Natural killer cell (primary cell): ENCODE results near the gene DISP2. TPM values are rescaled to one million over a fixed set of nuclear protein-coding genes. Genes with fewer than 3 reads are reported as not detected.

Experiments
- ATAC-seq, 3 donors: fragments of 150-1000 bp in 2 of 3; fragments of 200-7000 bp in 1 of 3; cut with Tn5 transposase; 1 replicate in 1 of 3; 2 replicates in 2 of 3; pipeline ENCODE4 v1.10.0; 2021; ENCODE audit warnings: mild to moderate bottlenecking in 2 of 3, moderate library complexity in 2 of 3
- DNase-seq, 2 donors: peaks; one replicate each; pipeline versions ENCODE4 v3.0.0 to v3.0.0-alpha.2; 2013 to 2021; ENCODE audit warnings: mixed read lengths in 1 of 2
- H3K27ac ChIP-seq: one replicate; pipeline ENCODE4 v1.5.1; 2013; ENCODE audit warnings: mild to moderate bottlenecking, low read length
- H3K27me3 ChIP-seq: one replicate; pipeline ENCODE4 v1.6.1; 2013; ENCODE audit warnings: low read length; ENCODE audit not compliant: control insufficient read depth, insufficient read depth
- H3K36me3 ChIP-seq: one replicate; pipeline ENCODE4 v1.6.1; 2013; ENCODE audit warnings: low read length; ENCODE audit not compliant: control insufficient read depth, insufficient read depth
- H3K4me1 ChIP-seq: one replicate; pipeline ENCODE4 v1.6.1; 2013; ENCODE audit warnings: low read length; ENCODE audit not compliant: control insufficient read depth, insufficient read depth
- H3K4me3 ChIP-seq: one replicate; pipeline ENCODE4 v1.5.1; 2013; ENCODE audit warnings: low read length
- H3K9me3 ChIP-seq: one replicate; pipeline ENCODE4 v1.6.1; 2013; ENCODE audit warnings: low read length; ENCODE audit not compliant: control insufficient read depth, insufficient read depth
- H3K27ac Mint-ChIP-seq, 2 donors: one replicate each; pipeline ENCODE4 v1.8.0; 2022; ENCODE audit warnings: mild to moderate bottlenecking in 2 of 2, mixed read lengths in 2 of 2, moderate library complexity in 1 of 2
- H3K27me3 Mint-ChIP-seq, 2 donors: one replicate each; pipeline ENCODE4 v1.8.0; 2022; ENCODE audit warnings: low read depth in 2 of 2, mixed read lengths in 2 of 2
- H3K36me3 Mint-ChIP-seq: one replicate; pipeline ENCODE4 v1.8.0; 2022; ENCODE audit warnings: mixed read lengths
- H3K4me1 Mint-ChIP-seq, 2 donors: one replicate each; pipeline ENCODE4 v1.8.0; 2022; ENCODE audit warnings: mixed read lengths in 2 of 2
- H3K4me3 Mint-ChIP-seq: one replicate; pipeline ENCODE4 v1.8.0; 2022; ENCODE audit warnings: mild to moderate bottlenecking, moderate library complexity, mixed read lengths
- H3K9me3 Mint-ChIP-seq, 2 donors: one replicate each; pipeline ENCODE4 v1.8.0; 2022; ENCODE audit warnings: mixed read lengths in 2 of 2
- CTCF ChIP-seq: fragments of 200-600 bp; IDR thresholded peaks from one replicate; pipeline ENCODE4 v1.8.0; 2022; ENCODE audit warnings: antibody characterized with exemption
- WGBS: methylation state at CpG from one replicate; pipeline ENCODE4 v1.1.7; 2013; ENCODE audit warnings: missing lambda C conversion rate; ENCODE audit not compliant: insufficient coverage; 5-methylcytosine and 5-hydroxymethylcytosine counted together
- intact Hi-C: fragments of 100-400 bp; cut with micrococcal nuclease; formaldehyde crosslinking; loops from one replicate; pipeline ENCODE4 v1.14.2; 2022
- total RNA-seq, 4 donors: library from RNA; stranded (reverse); fragments of 120-200 nt in 1 of 4; gene quantifications; one replicate each; pipeline versions ENCODE4 v1.2.3 to v1.2.4, GENCODE V29; 2013 to 2022

DISP2 gene
- total RNA-seq, 3 donors from 2014 or later (not counting 1 experiment from before 2014, with no cell fraction given): 0.20 to 1.0 (median 0.26) TPM

- Mint-ChIP-seq H3K27me3 (no peaks in the 10 kb centered on the region), H3K4me1 (peaks cover 18 to 38% of the 10 kb centered on the region in 2 donors), H3K9me3 (no peaks in the 10 kb centered on the region), H3K36me3 (no peaks in the 10 kb centered on the region), H3K27ac (peak overlapping the region in 1 of 2 donors; percentile 45), H3K4me3 (no peak overlapping the region)
- intact Hi-C loops: no loop called here
- WGBS: 95% methylated on average over 5 of the region's 5 CpGs
- Histone ChIP-seq H3K27me3 (no peaks in the 10 kb centered on the region), H3K4me3 (no peak overlapping the region), H3K27ac (no peak overlapping the region), H3K36me3 (no peaks in the 10 kb centered on the region), H3K4me1 (peaks cover 31% of the 10 kb centered on the region), H3K9me3 (no peaks in the 10 kb centered on the region)
- DNase-seq (no peak), ATAC-seq (no peak)
- TF ChIP-seq CTCF: no peak
Measured at GRCh38 chr15:40365016-40365415, 7.0 kb downstream of the DISP2 start.

DNA sequence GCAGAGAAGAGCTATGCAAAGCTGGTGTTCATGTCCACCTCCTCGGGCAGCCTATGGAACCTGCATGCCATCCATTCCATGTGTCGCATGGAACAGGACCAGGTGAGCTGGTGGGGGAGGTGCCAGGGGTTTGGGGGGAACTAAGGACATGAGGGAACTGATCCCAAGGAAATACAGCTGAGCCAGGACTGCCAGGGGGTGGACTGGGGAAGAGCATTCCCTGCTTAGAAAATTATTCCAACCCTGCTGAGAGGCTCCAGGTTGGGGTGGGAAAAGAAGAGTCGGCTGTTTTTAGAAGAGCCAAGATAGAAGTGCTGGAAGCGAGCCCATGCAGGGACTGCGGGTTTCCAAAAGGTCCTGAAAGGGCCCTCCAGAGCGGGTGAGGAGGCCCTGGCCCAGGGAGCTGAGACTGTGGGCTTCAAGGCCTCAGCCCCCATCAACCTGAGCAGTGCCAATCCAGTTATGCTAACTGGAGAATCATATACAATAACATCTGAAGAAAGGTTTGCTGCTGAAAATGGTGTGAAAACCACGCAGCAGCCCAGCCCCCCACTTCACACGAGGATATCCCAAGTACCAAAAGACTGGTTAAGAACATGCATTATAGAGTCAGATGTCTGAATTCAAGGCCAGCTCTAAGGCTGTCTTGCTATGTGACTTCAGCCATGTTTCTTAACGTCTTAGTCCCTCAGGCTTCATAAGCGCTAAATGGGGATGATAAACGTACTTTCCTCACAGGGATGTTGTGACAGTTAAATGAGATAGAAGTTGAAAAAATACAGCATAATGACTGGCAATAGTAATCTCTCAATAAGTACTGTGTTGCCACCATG is 7.8 kb downstream of the DISP2 start:
- Mint-ChIP-seq H3K27ac (peak overlapping the region in 1 of 2 donors; percentile 45), H3K4me3 (peak overlapping the region; percentile 35), H3K9me3 (no peaks in the 10 kb centered on the region), H3K36me3 (no peaks in the 10 kb centered on the region), H3K27me3 (no peaks in the 10 kb centered on the region), H3K4me1 (peaks cover 18 to 38% of the 10 kb centered on the region in 2 donors)
- Histone ChIP-seq H3K27me3 (no peaks in the 10 kb centered on the region), H3K27ac (no peak overlapping the region), H3K4me1 (peaks cover 31% of the 10 kb centered on the region), H3K9me3 (no peaks in the 10 kb centered on the region), H3K4me3 (no peak overlapping the region), H3K36me3 (no peaks in the 10 kb centered on the region)
- 82% methylated on average over 11 of the region's 11 CpGs for WGBS
- TF ChIP-seq CTCF: no peak
- ATAC-seq (no peak), DNase-seq (no peak)
- intact Hi-C loops: no loop called here

DNA sequence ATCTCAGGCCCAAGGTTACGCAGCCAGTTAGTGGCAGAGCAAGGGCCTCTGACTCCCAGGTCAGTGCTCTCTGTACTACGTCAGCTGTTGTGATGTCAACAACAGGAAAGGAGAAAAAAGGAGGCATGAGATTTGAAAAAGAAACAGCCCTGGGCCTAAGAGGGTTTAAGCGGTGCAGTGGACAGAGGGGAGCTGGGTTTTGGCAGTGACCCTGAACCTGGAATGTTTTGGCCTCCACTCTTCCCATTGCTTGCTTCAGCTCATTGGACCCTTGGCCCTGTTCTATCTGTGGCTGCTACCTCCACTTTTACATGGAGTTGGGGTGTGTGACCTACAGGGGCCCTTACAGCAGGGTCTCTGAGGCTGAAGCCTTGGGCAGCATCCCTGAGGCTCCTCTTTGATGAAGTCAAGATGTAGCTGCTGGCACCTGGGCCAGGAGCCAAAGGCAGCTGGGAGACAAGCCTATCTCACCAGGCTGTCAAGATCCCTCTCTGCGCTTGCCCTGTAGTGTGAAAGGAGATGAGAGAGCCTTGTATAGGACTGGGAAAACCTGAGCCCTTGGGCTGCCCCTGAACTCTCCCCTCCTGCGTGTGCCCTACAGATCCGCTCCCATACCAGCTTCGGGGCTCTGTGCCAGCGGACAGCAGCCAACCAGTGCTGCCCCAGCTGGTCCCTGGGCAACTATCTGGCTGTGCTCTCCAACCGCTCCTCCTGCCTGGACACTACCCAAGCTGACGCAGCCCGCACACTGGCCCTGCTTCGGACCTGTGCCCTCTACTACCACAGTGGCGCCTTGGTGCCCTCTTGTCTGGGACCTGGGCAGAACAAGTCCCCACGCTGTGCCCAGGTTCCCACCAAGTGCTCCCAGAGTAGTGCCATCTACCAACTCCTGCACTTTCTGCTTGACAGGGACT is 8.7 kb downstream of the DISP2 start:
- WGBS: 96% methylated on average over 14 of the region's 14 CpGs
- H3K4me1 Mint-ChIP-seq: peaks cover 18 to 38% of the 10 kb centered on the region in 2 donors
- no peaks in the 10 kb centered on the region for H3K9me3 Mint-ChIP-seq
- DNase-seq (no peak), ATAC-seq (no peak)
- H3K27ac Mint-ChIP-seq: peak overlapping the region; percentile 84 to 91
- Histone ChIP-seq H3K4me1 (peaks cover 31% of the 10 kb centered on the region), H3K36me3 (no peaks in the 10 kb centered on the region), H3K4me3 (peak overlapping the region; percentile 64), H3K9me3 (no peaks in the 10 kb centered on the region), H3K27ac (no peak overlapping the region), H3K27me3 (no peaks in the 10 kb centered on the region)
- H3K36me3 Mint-ChIP-seq: no peaks in the 10 kb centered on the region
- peak overlapping the region; percentile 91 for H3K4me3 Mint-ChIP-seq
- TF ChIP-seq CTCF: no peak
- intact Hi-C loops: no loop called here
- no peaks in the 10 kb centered on the region for H3K27me3 Mint-ChIP-seq
